HG02763 (cell line): ENCODE data around the gene INTS1.

Experiments used
- ATAC-seq: cut with Tn5 transposase; IDR thresholded peaks from one replicate; pipeline ENCODE4 v1.9.1; 2021; ENCODE audit warnings: mild to moderate bottlenecking, moderate library complexity; ENCODE audit not compliant: unreplicated experiment

Gene INTS1

GRCh38 chr7:1492221-1492620, 12.0 kb downstream of the INTS1 start:
- ATAC-seq: no peak

GRCh38 chr7:1490837-1491236, 13.4 kb downstream of the INTS1 start:
- ATAC-seq: no peak

GRCh38 chr7:1489336-1489735, 14.9 kb downstream of the INTS1 start:
- no peak for ATAC-seq

- no peak for ATAC-seq
Observed at GRCh38 chr7:1488016-1488415, 16.2 kb downstream of the INTS1 start.

- ATAC-seq: no peak
Observed at GRCh38 chr7:1487466-1487865, 16.7 kb downstream of the INTS1 start.

GRCh38 chr7:1486571-1486970, 17.6 kb downstream of the INTS1 start:
- no peak for ATAC-seq

- no peak for ATAC-seq
Observed at GRCh38 chr7:1485156-1485555, 19.0 kb downstream of the INTS1 start.

GRCh38 chr7:1484569-1484968, 19.6 kb downstream of the INTS1 start:
- no peak for ATAC-seq

GRCh38 chr7:1483536-1484505, 20.4 kb downstream of the INTS1 start:
- no peak for ATAC-seq

GRCh38 chr7:1483079-1483478, 21.1 kb downstream of the INTS1 start:
- no peak for ATAC-seq

GRCh38 chr7:1481300-1481699, 22.9 kb downstream of the INTS1 start:
- ATAC-seq: no peak

- no peak for ATAC-seq
Observed at GRCh38 chr7:1480670-1481069, 23.5 kb downstream of the INTS1 start.

- ATAC-seq: no peak
Observed at GRCh38 chr7:1479287-1479686, 24.9 kb downstream of the INTS1 start.

GRCh38 chr7:1478480-1478879, 25.7 kb downstream of the INTS1 start:
- no peak for ATAC-seq

GRCh38 chr7:1476859-1477258, 27.3 kb downstream of the INTS1 start:
- no peak for ATAC-seq

GRCh38 chr7:1475991-1476390, 28.2 kb downstream of the INTS1 start:
- no peak for ATAC-seq

- ATAC-seq: no peak
Observed at GRCh38 chr7:1475393-1475792, 28.8 kb downstream of the INTS1 start.

- no peak for ATAC-seq
Observed at GRCh38 chr7:1474736-1475135, 29.5 kb downstream of the INTS1 start.

GRCh38 chr7:1473864-1474512, 30.2 kb downstream of the INTS1 start:
- ATAC-seq: no peak

- ATAC-seq: no peak
Observed at GRCh38 chr7:1470901-1471300, 33.3 kb downstream of the INTS1 start.

GRCh38 chr7:1468643-1469298, 35.4 kb downstream of the INTS1 start:
- no peak for ATAC-seq

- ATAC-seq: no peak
Observed at GRCh38 chr7:1468203-1468602, 36.0 kb downstream of the INTS1 start.
